ENCODE results near the gene BRD3. TPM values are rescaled to one million over a fixed set of nuclear protein-coding genes. Genes with fewer than 3 reads are reported as not detected.
A peak's percentile ranks its signal among the peaks of the same experiment; 100 is the strongest.

BRD3 gene
- total RNA-seq, 1 experiment from 2014 or later: 7.3 TPM

- in situ Hi-C loops (cut with HindIII; ENCODE audit: low sequenced_read_pairs): no loop called here
- no peak for DNase-seq (ENCODE audit: low spot score)
Measured at GRCh38 chr9:134028575-134029247, 39.1 kb downstream of the BRD3 start.

GRCh38 chr9:134028076-134028475, 39.8 kb downstream of the BRD3 start:
- in situ Hi-C loops (cut with HindIII; ENCODE audit: low sequenced_read_pairs): no loop called here

GRCh38 chr9:134027561-134027960, 40.3 kb downstream of the BRD3 start:
- no peak for DNase-seq (ENCODE audit: low spot score)
- in situ Hi-C loops (cut with HindIII; ENCODE audit: low sequenced_read_pairs): no loop called here

More at GRCh38 chr9:134028076-134028475, 39.8 kb downstream of the BRD3 start:
- DNase-seq (ENCODE audit: low spot score): no peak

- DNase-seq (ENCODE audit: low spot score): no peak
- in situ Hi-C loops (cut with HindIII; ENCODE audit: low sequenced_read_pairs): no loop called here
Measured at GRCh38 chr9:134026981-134027380, 40.8 kb downstream of the BRD3 start.

GRCh38 chr9:134026581-134026980, 41.2 kb downstream of the BRD3 start:
- no peak for DNase-seq (ENCODE audit: low spot score)
- in situ Hi-C loops (cut with HindIII; ENCODE audit: low sequenced_read_pairs): no loop called here

- in situ Hi-C loops (cut with HindIII; ENCODE audit: low sequenced_read_pairs): no loop called here
- DNase-seq (ENCODE audit: low spot score): peak; percentile 31
Measured at GRCh38 chr9:134025606-134026541, 42.0 kb downstream of the BRD3 start.

- DNase-seq (ENCODE audit: low spot score): peak; percentile 99
- in situ Hi-C loops (cut with HindIII; ENCODE audit: low sequenced_read_pairs): loop anchor here (25.0 kb wide), 1 partner anchor 238 kb away; no protein-coding TSS in a partner anchor
Measured at GRCh38 chr9:134024828-134025605, 42.8 kb downstream of the BRD3 start, which contains the start of gene BRD3OS. TSS of gene BRD3OS (plus strand) at chr9:134025481. CDS start at chr9:134026748, 1,267 bp downstream.

GRCh38 chr9:134024214-134024792, 43.5 kb downstream of the BRD3 start:
- in situ Hi-C loops (cut with HindIII; ENCODE audit: low sequenced_read_pairs): loop anchor here (25.0 kb wide), 1 partner anchor 237 kb away; no protein-coding TSS in a partner anchor
- DNase-seq (ENCODE audit: low spot score): no peak

GRCh38 chr9:134014946-134015345, 52.9 kb downstream of the BRD3 start:
- DNase-seq (ENCODE audit: low spot score): no peak
- in situ Hi-C loops (cut with HindIII; ENCODE audit: low sequenced_read_pairs): loop anchor here (5.0 to 25.0 kb wide), 2 partner anchors 53 to 228 kb away; no protein-coding TSS in a partner anchor

GRCh38 chr9:134011401-134011800, 56.4 kb downstream of the BRD3 start:
- in situ Hi-C loops (cut with HindIII; ENCODE audit: low sequenced_read_pairs): loop anchor here (25.0 kb wide), 1 partner anchor 224 kb away; no protein-coding TSS in a partner anchor
- DNase-seq (ENCODE audit: low spot score): no peak

- DNase-seq (ENCODE audit: low spot score): no peak
- in situ Hi-C loops (cut with HindIII; ENCODE audit: low sequenced_read_pairs): loop anchor here (25.0 kb wide), 1 partner anchor 223 kb away; no protein-coding TSS in a partner anchor
Measured at GRCh38 chr9:134010310-134011173, 57.3 kb downstream of the BRD3 start.

GRCh38 chr9:134007571-134007970, 60.3 kb downstream of the BRD3 start:
- in situ Hi-C loops (cut with HindIII; ENCODE audit: low sequenced_read_pairs): loop anchor here (25.0 kb wide), 1 partner anchor 220 kb away; no protein-coding TSS in a partner anchor
- DNase-seq (ENCODE audit: low spot score): no peak

- in situ Hi-C loops (cut with HindIII; ENCODE audit: low sequenced_read_pairs): loop anchor here (25.0 kb wide), 1 partner anchor 220 kb away; no protein-coding TSS in a partner anchor
- no peak for DNase-seq (ENCODE audit: low spot score)
Measured at GRCh38 chr9:134007150-134007549, 60.7 kb downstream of the BRD3 start.

- DNase-seq (ENCODE audit: low spot score): no peak
- in situ Hi-C loops (cut with HindIII; ENCODE audit: low sequenced_read_pairs): loop anchor here (25.0 kb wide), 1 partner anchor 218 kb away; no protein-coding TSS in a partner anchor
Measured at GRCh38 chr9:134005381-134005780, 62.4 kb downstream of the BRD3 start.

GRCh38 chr9:134004881-134005280, 62.9 kb downstream of the BRD3 start:
- in situ Hi-C loops (cut with HindIII; ENCODE audit: low sequenced_read_pairs): loop anchor here (25.0 kb wide), 1 partner anchor 218 kb away; no protein-coding TSS in a partner anchor

GRCh38 chr9:134004131-134004873, 63.5 kb downstream of the BRD3 start:
- in situ Hi-C loops (cut with HindIII; ENCODE audit: low sequenced_read_pairs): loop anchor here (25.0 kb wide), 1 partner anchor 217 kb away; no protein-coding TSS in a partner anchor
- DNase-seq (ENCODE audit: low spot score): no peak

More at GRCh38 chr9:134004881-134005280, 62.9 kb downstream of the BRD3 start:
- DNase-seq (ENCODE audit: low spot score): no peak

- no peak for DNase-seq (ENCODE audit: low spot score)
- in situ Hi-C loops (cut with HindIII; ENCODE audit: low sequenced_read_pairs): loop anchor here (25.0 kb wide), 1 partner anchor 216 kb away; no protein-coding TSS in a partner anchor
Measured at GRCh38 chr9:134003237-134003636, 64.6 kb downstream of the BRD3 start.

Measured in G401 (cell line).